Measurements from ENCODE around the gene MAD1L1. TPM values are rescaled to one million over a fixed set of nuclear protein-coding genes. Genes with fewer than 3 reads are reported as not detected.

MAD1L1 gene
- total RNA-seq, 1 experiment from 2014 or later: 46.7 TPM

DNA sequence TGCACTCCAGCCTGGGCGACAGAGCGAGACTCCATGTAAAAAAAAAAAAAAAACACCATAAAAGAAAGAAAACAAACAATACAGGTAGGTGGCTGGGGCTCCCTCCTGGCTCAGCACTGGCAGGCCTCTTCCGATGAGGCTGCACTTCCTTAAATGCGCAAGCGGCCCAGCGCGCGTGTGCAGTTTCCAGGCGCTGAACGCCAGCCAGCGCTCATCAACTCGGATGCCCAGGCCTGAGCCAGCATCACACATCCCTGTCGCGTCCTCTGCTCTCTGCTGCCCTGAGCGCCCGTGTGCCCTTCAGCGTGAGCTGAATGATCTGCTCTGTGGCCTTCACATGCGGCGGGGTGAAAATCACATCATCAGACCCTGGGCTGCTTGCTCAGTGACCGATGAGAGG is 41.1 kb upstream of the MAD1L1 start:
- ChIA-PET POLR2A (ENCODE audit: low non-redundant PET) (no interaction called here), CTCF (no interaction called here)
- no TSS peak for BruUV-seq (replicated peaks)
- Histone ChIP-seq H3K27me3 (replicated peaks; ENCODE audit: insufficient read depth, low read depth, low read length, poor library complexity) (no peaks in the 10 kb centered on the region), H3K9me3 (ENCODE audit: low read depth, low read length, poor library complexity, severe bottlenecking) (no peaks in the 10 kb centered on the region), H3K4me1 (ENCODE audit: insufficient read depth, low read length, poor library complexity, severe bottlenecking) (no peaks in the 10 kb centered on the region), H3K27ac (ENCODE audit: low read depth, low read length, poor library complexity, severe bottlenecking) (no peak overlapping the region), H3K36me3 (ENCODE audit: insufficient read depth, low read length, poor library complexity, severe bottlenecking) (no peaks in the 10 kb centered on the region), H3K4me3 (ENCODE audit: low read depth, low read length, poor library complexity, severe bottlenecking) (no peak overlapping the region)
- TF ChIP-seq EZH2 (IDR thresholded peaks at IDR 0.05; ENCODE audit: borderline replicate concordance, low read depth, low read length, poor library complexity, severe bottlenecking): no peak
- TF ChIP-seq, protein P1, sequence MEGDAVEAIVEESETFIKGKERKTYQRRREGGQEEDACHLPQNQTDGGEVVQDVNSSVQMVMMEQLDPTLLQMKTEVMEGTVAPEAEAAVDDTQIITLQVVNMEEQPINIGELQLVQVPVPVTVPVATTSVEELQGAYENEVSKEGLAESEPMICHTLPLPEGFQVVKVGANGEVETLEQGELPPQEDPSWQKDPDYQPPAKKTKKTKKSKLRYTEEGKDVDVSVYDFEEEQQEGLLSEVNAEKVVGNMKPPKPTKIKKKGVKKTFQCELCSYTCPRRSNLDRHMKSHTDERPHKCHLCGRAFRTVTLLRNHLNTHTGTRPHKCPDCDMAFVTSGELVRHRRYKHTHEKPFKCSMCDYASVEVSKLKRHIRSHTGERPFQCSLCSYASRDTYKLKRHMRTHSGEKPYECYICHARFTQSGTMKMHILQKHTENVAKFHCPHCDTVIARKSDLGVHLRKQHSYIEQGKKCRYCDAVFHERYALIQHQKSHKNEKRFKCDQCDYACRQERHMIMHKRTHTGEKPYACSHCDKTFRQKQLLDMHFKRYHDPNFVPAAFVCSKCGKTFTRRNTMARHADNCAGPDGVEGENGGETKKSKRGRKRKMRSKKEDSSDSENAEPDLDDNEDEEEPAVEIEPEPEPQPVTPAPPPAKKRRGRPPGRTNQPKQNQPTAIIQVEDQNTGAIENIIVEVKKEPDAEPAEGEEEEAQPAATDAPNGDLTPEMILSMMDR (conservative IDR thresholded peaks at IDR 0.05; ENCODE audit: low read depth, low read length): no peak
- no peak for DNase-seq (ENCODE audit: low spot score)
- intact Hi-C loops (cut with micrococcal nuclease; ENCODE audit: unreplicated experiment): no loop called here

GRCh38 chr7:2272031-2272430 is 39.3 kb upstream of the MAD1L1 start:
- no peak for DNase-seq (ENCODE audit: low spot score)
- intact Hi-C loops (cut with micrococcal nuclease; ENCODE audit: unreplicated experiment): no loop called here

GRCh38 chr7:2271273-2272026 is 38.7 kb upstream of the MAD1L1 start:
- intact Hi-C loops (cut with micrococcal nuclease; ENCODE audit: unreplicated experiment): no loop called here
- ChIA-PET CTCF (no interaction called here), POLR2A (ENCODE audit: low non-redundant PET) (no interaction called here)
- H3K4me1 ChIP-seq (ENCODE audit: insufficient read depth, low read length, poor library complexity, severe bottlenecking): no peaks in the 10 kb centered on the region
- H3K36me3 ChIP-seq (ENCODE audit: insufficient read depth, low read length, poor library complexity, severe bottlenecking): no peaks in the 10 kb centered on the region
- no TSS peak for BruUV-seq (replicated peaks)
- no peak overlapping the region for H3K27ac ChIP-seq (ENCODE audit: low read depth, low read length, poor library complexity, severe bottlenecking)
- no peaks in the 10 kb centered on the region for H3K27me3 ChIP-seq (replicated peaks; ENCODE audit: insufficient read depth, low read depth, low read length, poor library complexity)
- no peak for DNase-seq (ENCODE audit: low spot score)
- no peaks in the 10 kb centered on the region for H3K9me3 ChIP-seq (ENCODE audit: low read depth, low read length, poor library complexity, severe bottlenecking)
- TF ChIP-seq, protein P1 (conservative IDR thresholded peaks at IDR 0.05; ENCODE audit: low read depth, low read length): no peak
- TF ChIP-seq EZH2 (IDR thresholded peaks at IDR 0.05; ENCODE audit: borderline replicate concordance, low read depth, low read length, poor library complexity, severe bottlenecking): no peak
- H3K4me3 ChIP-seq (ENCODE audit: low read depth, low read length, poor library complexity, severe bottlenecking): no peak overlapping the region

More at GRCh38 chr7:2272031-2272430, 39.3 kb upstream of the MAD1L1 start:
- Histone ChIP-seq H3K36me3 (ENCODE audit: insufficient read depth, low read length, poor library complexity, severe bottlenecking) (no peaks in the 10 kb centered on the region), H3K9me3 (ENCODE audit: low read depth, low read length, poor library complexity, severe bottlenecking) (no peaks in the 10 kb centered on the region), H3K4me3 (ENCODE audit: low read depth, low read length, poor library complexity, severe bottlenecking) (no peak overlapping the region), H3K27ac (ENCODE audit: low read depth, low read length, poor library complexity, severe bottlenecking) (no peak overlapping the region), H3K4me1 (ENCODE audit: insufficient read depth, low read length, poor library complexity, severe bottlenecking) (no peaks in the 10 kb centered on the region), H3K27me3 (replicated peaks; ENCODE audit: insufficient read depth, low read depth, low read length, poor library complexity) (no peaks in the 10 kb centered on the region)
- CTCF ChIA-PET: no interaction called here
- TF ChIP-seq, protein P1 (conservative IDR thresholded peaks at IDR 0.05; ENCODE audit: low read depth, low read length): no peak
- TF ChIP-seq EZH2 (IDR thresholded peaks at IDR 0.05; ENCODE audit: borderline replicate concordance, low read depth, low read length, poor library complexity, severe bottlenecking): no peak
- POLR2A ChIA-PET (ENCODE audit: low non-redundant PET): no interaction called here
- no TSS peak for BruUV-seq (replicated peaks)
